Measurements from ENCODE around the gene MED12L.
"Not testable (repeated sequence)": the region's sequence is repeated elsewhere in the genome, so short reads cannot be mapped to it uniquely, and the experiment has no call there.

Gene MED12L

GRCh38 chr3:151085227-151085888, at the start of gene MED12L:
Gene MED12L (plus strand): TSS chr3:151085664. CDS start chr3:151086927, 1,263 bp downstream.
- Histone ChIP-seq H3K4me1 (ENCODE audit: control insufficient read depth, insufficient read depth, low read length) (peaks cover 12% of the 10 kb centered on the region), H3K27me3 (ENCODE audit: control insufficient read depth, insufficient read depth, low read length) (peaks cover 20% of the 10 kb centered on the region), H3K4me3 (ENCODE audit: low read depth, low read length) (peak within 1 kb of the TSS; percentile 75), H3K36me3 (ENCODE audit: control insufficient read depth, insufficient read depth, low read length) (no peaks in the 10 kb centered on the region), H3K9ac (ENCODE audit: low read depth, low read length) (peak within 1 kb of the TSS; percentile 60), H3K9me3 (ENCODE audit: control insufficient read depth, insufficient read depth, low read length) (no peaks in the 10 kb centered on the region)

GRCh38 chr3:151037746-151038477, 47.6 kb upstream of the MED12L start:
- H3K27me3 ChIP-seq (ENCODE audit: control insufficient read depth, insufficient read depth, low read length): no peaks in the 10 kb centered on the region
- H3K36me3 ChIP-seq (ENCODE audit: control insufficient read depth, insufficient read depth, low read length): no peaks in the 10 kb centered on the region
- no peak overlapping the region for H3K4me3 ChIP-seq (ENCODE audit: low read depth, low read length)
- H3K4me1 ChIP-seq (ENCODE audit: control insufficient read depth, insufficient read depth, low read length): no peaks in the 10 kb centered on the region
- no peaks in the 10 kb centered on the region for H3K9me3 ChIP-seq (ENCODE audit: control insufficient read depth, insufficient read depth, low read length)
- H3K9ac ChIP-seq (ENCODE audit: low read depth, low read length): no peak overlapping the region

GRCh38 chr3:151044706-151045105, 40.8 kb upstream of the MED12L start:
- Histone ChIP-seq H3K9ac (ENCODE audit: low read depth, low read length) (no peak overlapping the region), H3K4me3 (ENCODE audit: low read depth, low read length) (no peak overlapping the region), H3K27me3 (ENCODE audit: control insufficient read depth, insufficient read depth, low read length) (no peaks in the 10 kb centered on the region), H3K36me3 (ENCODE audit: control insufficient read depth, insufficient read depth, low read length) (no peaks in the 10 kb centered on the region), H3K9me3 (ENCODE audit: control insufficient read depth, insufficient read depth, low read length) (no peaks in the 10 kb centered on the region), H3K4me1 (ENCODE audit: control insufficient read depth, insufficient read depth, low read length) (no peaks in the 10 kb centered on the region)

GRCh38 chr3:151047636-151048035, 37.8 kb upstream of the MED12L start:
- Histone ChIP-seq H3K36me3 (ENCODE audit: control insufficient read depth, insufficient read depth, low read length) (no peaks in the 10 kb centered on the region), H3K27me3 (ENCODE audit: control insufficient read depth, insufficient read depth, low read length) (no peaks in the 10 kb centered on the region), H3K9ac (ENCODE audit: low read depth, low read length) (no peak overlapping the region), H3K9me3 (ENCODE audit: control insufficient read depth, insufficient read depth, low read length) (no peaks in the 10 kb centered on the region), H3K4me3 (ENCODE audit: low read depth, low read length) (no peak overlapping the region), H3K4me1 (ENCODE audit: control insufficient read depth, insufficient read depth, low read length) (no peaks in the 10 kb centered on the region)

- no peaks in the 10 kb centered on the region for H3K36me3 ChIP-seq (ENCODE audit: control insufficient read depth, insufficient read depth, low read length)
- no peaks in the 10 kb centered on the region for H3K9me3 ChIP-seq (ENCODE audit: control insufficient read depth, insufficient read depth, low read length)
- H3K9ac ChIP-seq (ENCODE audit: low read depth, low read length): no peak overlapping the region
- no peaks in the 10 kb centered on the region for H3K27me3 ChIP-seq (ENCODE audit: control insufficient read depth, insufficient read depth, low read length)
- no peak overlapping the region for H3K4me3 ChIP-seq (ENCODE audit: low read depth, low read length)
- H3K4me1 ChIP-seq (ENCODE audit: control insufficient read depth, insufficient read depth, low read length): no peaks in the 10 kb centered on the region
These were observed 33.9 kb upstream of the MED12L start for GRCh38 chr3:151051533-151051932.

- no peak overlapping the region for H3K9ac ChIP-seq (ENCODE audit: low read depth, low read length)
- H3K27me3 ChIP-seq (ENCODE audit: control insufficient read depth, insufficient read depth, low read length): no peaks in the 10 kb centered on the region
- no peak overlapping the region for H3K4me3 ChIP-seq (ENCODE audit: low read depth, low read length)
- H3K36me3 ChIP-seq (ENCODE audit: control insufficient read depth, insufficient read depth, low read length): no peaks in the 10 kb centered on the region
- H3K9me3 ChIP-seq (ENCODE audit: control insufficient read depth, insufficient read depth, low read length): no peaks in the 10 kb centered on the region
- H3K4me1 ChIP-seq (ENCODE audit: control insufficient read depth, insufficient read depth, low read length): no peaks in the 10 kb centered on the region
These were observed 33.1 kb upstream of the MED12L start for GRCh38 chr3:151052346-151052745.

- no peaks in the 10 kb centered on the region for H3K9me3 ChIP-seq (ENCODE audit: control insufficient read depth, insufficient read depth, low read length)
- H3K36me3 ChIP-seq (ENCODE audit: control insufficient read depth, insufficient read depth, low read length): no peaks in the 10 kb centered on the region
- no peaks in the 10 kb centered on the region for H3K27me3 ChIP-seq (ENCODE audit: control insufficient read depth, insufficient read depth, low read length)
- H3K9ac ChIP-seq (ENCODE audit: low read depth, low read length): no peak overlapping the region
- H3K4me1 ChIP-seq (ENCODE audit: control insufficient read depth, insufficient read depth, low read length): no peaks in the 10 kb centered on the region
- H3K4me3 ChIP-seq (ENCODE audit: low read depth, low read length): no peak overlapping the region
These were observed 32.7 kb upstream of the MED12L start for GRCh38 chr3:151052756-151053155.

- Histone ChIP-seq H3K27me3 (ENCODE audit: control insufficient read depth, insufficient read depth, low read length) (no peaks in the 10 kb centered on the region), H3K4me3 (ENCODE audit: low read depth, low read length) (no peak overlapping the region), H3K9me3 (ENCODE audit: control insufficient read depth, insufficient read depth, low read length) (no peaks in the 10 kb centered on the region), H3K36me3 (ENCODE audit: control insufficient read depth, insufficient read depth, low read length) (no peaks in the 10 kb centered on the region), H3K4me1 (ENCODE audit: control insufficient read depth, insufficient read depth, low read length) (no peaks in the 10 kb centered on the region), H3K9ac (ENCODE audit: low read depth, low read length) (no peak overlapping the region)
These were observed 26.7 kb upstream of the MED12L start for GRCh38 chr3:151058740-151059139.

GRCh38 chr3:151062611-151063010, 22.9 kb upstream of the MED12L start:
- no peaks in the 10 kb centered on the region for H3K4me1 ChIP-seq (ENCODE audit: control insufficient read depth, insufficient read depth, low read length)
- no peaks in the 10 kb centered on the region for H3K9me3 ChIP-seq (ENCODE audit: control insufficient read depth, insufficient read depth, low read length)
- no peaks in the 10 kb centered on the region for H3K36me3 ChIP-seq (ENCODE audit: control insufficient read depth, insufficient read depth, low read length)
- no peak overlapping the region for H3K4me3 ChIP-seq (ENCODE audit: low read depth, low read length)
- no peaks in the 10 kb centered on the region for H3K27me3 ChIP-seq (ENCODE audit: control insufficient read depth, insufficient read depth, low read length)
- no peak overlapping the region for H3K9ac ChIP-seq (ENCODE audit: low read depth, low read length)

GRCh38 chr3:151067158-151067557, 18.3 kb upstream of the MED12L start:
- Histone ChIP-seq H3K9ac (ENCODE audit: low read depth, low read length) (no peak overlapping the region), H3K36me3 (ENCODE audit: control insufficient read depth, insufficient read depth, low read length) (no peaks in the 10 kb centered on the region), H3K4me1 (ENCODE audit: control insufficient read depth, insufficient read depth, low read length) (no peaks in the 10 kb centered on the region), H3K4me3 (ENCODE audit: low read depth, low read length) (no peak overlapping the region), H3K27me3 (ENCODE audit: control insufficient read depth, insufficient read depth, low read length) (no peaks in the 10 kb centered on the region), H3K9me3 (ENCODE audit: control insufficient read depth, insufficient read depth, low read length) (no peaks in the 10 kb centered on the region)

- H3K27me3 ChIP-seq (ENCODE audit: control insufficient read depth, insufficient read depth, low read length); H3K9ac ChIP-seq (ENCODE audit: low read depth, low read length); H3K36me3 ChIP-seq (ENCODE audit: control insufficient read depth, insufficient read depth, low read length); H3K4me3 ChIP-seq (ENCODE audit: low read depth, low read length); H3K4me1 ChIP-seq (ENCODE audit: control insufficient read depth, insufficient read depth, low read length); H3K9me3 ChIP-seq (ENCODE audit: control insufficient read depth, insufficient read depth, low read length): not testable (repeated sequence)
These were observed 12.6 kb upstream of the MED12L start for GRCh38 chr3:151072842-151073241.

GRCh38 chr3:151074256-151074655, 11.2 kb upstream of the MED12L start:
- no peaks in the 10 kb centered on the region for H3K9me3 ChIP-seq (ENCODE audit: control insufficient read depth, insufficient read depth, low read length)
- H3K9ac ChIP-seq (ENCODE audit: low read depth, low read length): no peak overlapping the region
- H3K36me3 ChIP-seq (ENCODE audit: control insufficient read depth, insufficient read depth, low read length): no peaks in the 10 kb centered on the region
- H3K27me3 ChIP-seq (ENCODE audit: control insufficient read depth, insufficient read depth, low read length): no peaks in the 10 kb centered on the region
- no peaks in the 10 kb centered on the region for H3K4me1 ChIP-seq (ENCODE audit: control insufficient read depth, insufficient read depth, low read length)
- H3K4me3 ChIP-seq (ENCODE audit: low read depth, low read length): no peak overlapping the region
